Body of pancreas (tissue), 4 donors: ENCODE measurements around the gene CSRP1.

ENCODE experiments used
- POLR2A ChIP-seq, 3 donors: fragments of 450-650 bp; IDR thresholded peaks; one replicate each; pipeline ENCODE4 v1.6.1; 2016; ENCODE audit warnings: antibody characterized with exemption in 3 of 3, mild to moderate bottlenecking in 2 of 3
- TF ChIP-seq, protein P1 (sequence below), 7 experiments: fragments of 450-650 bp in 4 of 7; fragments of 200-600 bp in 3 of 7; sonication (generic) in 3 of 7; IDR thresholded peaks; one replicate each; pipeline ENCODE4 v1.5.1; 2016 to 2019; ENCODE audit warnings: antibody characterized with exemption in 7 of 7

GRCh38 chr1:201459775-201460174 is 47.1 kb downstream of the CSRP1 start:
- TF ChIP-seq POLR2A (IDR thresholded peaks at IDR 0.05), result no peak
- TF ChIP-seq, protein P1, sequence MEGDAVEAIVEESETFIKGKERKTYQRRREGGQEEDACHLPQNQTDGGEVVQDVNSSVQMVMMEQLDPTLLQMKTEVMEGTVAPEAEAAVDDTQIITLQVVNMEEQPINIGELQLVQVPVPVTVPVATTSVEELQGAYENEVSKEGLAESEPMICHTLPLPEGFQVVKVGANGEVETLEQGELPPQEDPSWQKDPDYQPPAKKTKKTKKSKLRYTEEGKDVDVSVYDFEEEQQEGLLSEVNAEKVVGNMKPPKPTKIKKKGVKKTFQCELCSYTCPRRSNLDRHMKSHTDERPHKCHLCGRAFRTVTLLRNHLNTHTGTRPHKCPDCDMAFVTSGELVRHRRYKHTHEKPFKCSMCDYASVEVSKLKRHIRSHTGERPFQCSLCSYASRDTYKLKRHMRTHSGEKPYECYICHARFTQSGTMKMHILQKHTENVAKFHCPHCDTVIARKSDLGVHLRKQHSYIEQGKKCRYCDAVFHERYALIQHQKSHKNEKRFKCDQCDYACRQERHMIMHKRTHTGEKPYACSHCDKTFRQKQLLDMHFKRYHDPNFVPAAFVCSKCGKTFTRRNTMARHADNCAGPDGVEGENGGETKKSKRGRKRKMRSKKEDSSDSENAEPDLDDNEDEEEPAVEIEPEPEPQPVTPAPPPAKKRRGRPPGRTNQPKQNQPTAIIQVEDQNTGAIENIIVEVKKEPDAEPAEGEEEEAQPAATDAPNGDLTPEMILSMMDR (IDR thresholded peaks at IDR 0.05), result no peak
